HG03558 (cell line): Measurements from ENCODE around the gene ZXDC.

Source experiments
- ATAC-seq: cut with Tn5 transposase; IDR thresholded peaks from one replicate; pipeline ENCODE4 v1.9.1; 2021; ENCODE audit warnings: moderate number of reproducible peaks; ENCODE audit not compliant: unreplicated experiment; ENCODE audit errors: extremely low read depth

ZXDC gene

DNA sequence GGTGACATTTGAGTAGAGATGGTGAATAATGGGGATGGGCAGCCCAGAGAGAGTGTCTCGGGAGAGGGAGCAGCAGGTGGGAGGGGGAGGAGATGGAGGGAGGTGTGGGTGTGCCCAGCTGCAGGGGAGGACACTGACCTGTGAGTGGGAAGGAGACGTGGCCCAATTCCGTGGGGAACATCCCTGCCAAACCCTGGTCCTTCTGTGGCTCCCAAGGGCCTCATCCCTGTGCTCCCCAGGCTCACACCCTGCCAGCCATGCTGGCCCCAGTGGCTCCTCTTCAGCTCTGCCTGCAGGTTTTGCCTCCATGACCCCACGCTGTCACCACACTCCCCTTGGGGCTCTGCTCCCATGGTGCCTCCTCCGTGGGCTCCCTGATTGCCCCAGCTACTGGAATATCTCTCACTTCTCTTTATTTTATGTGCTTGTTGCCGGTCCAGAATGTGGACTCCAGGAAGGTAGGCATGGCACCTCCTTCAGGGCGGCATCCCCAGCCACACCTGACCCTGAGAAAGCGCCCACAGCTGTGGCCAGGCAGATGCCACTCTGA, 74.0 kb downstream of the ZXDC start:
- no peak for ATAC-seq

GRCh38 chr3:126399756-126400155, 75.9 kb downstream of the ZXDC start:
- no peak for ATAC-seq

DNA sequence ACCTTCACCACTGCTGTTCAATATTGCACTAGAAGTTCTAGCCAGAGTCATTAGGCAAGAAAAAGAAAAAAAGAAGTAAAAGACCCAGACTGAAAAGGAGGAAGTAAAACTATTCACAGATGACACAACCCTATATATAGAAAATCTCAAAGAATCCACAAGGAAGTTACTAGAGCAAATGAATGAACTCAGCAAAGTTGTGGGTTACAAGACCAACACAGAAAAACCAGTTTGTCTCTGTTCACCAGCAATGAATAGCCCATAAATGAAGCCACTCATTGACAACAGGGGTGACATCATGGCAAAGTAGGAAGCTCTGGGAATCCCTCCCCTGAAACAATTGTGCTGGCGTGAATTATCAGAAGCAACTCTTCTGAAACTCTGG, 76.3 kb downstream of the ZXDC start:
- ATAC-seq = no peak

- no peak for ATAC-seq
Observed at GRCh38 chr3:126398423-126399350, 77.0 kb downstream of the ZXDC start.

GRCh38 chr3:126397610-126398422, 77.9 kb downstream of the ZXDC start:
- ATAC-seq = no peak

DNA sequence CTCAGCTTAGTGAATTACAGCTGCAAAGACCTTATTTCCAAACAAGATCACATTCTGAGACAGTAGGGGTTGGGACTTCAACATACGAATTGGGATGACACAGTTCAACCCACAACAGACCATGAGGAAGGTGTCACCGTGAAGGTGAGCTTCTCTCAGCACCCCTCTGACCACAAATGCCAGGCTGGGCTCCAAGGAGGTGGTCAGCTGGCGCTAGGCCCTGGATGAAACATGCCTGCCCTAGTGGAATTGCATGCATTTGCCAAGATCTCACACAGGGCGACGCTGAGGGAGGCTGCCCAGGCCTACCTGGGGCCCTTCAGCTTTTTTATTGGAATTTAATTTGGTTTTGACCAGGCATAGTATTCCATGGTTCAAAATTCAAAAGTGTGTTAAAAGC, 79.2 kb downstream of the ZXDC start:
- no peak for ATAC-seq

GRCh38 chr3:126395846-126396513, 79.7 kb downstream of the ZXDC start:
- ATAC-seq = no peak

DNA sequence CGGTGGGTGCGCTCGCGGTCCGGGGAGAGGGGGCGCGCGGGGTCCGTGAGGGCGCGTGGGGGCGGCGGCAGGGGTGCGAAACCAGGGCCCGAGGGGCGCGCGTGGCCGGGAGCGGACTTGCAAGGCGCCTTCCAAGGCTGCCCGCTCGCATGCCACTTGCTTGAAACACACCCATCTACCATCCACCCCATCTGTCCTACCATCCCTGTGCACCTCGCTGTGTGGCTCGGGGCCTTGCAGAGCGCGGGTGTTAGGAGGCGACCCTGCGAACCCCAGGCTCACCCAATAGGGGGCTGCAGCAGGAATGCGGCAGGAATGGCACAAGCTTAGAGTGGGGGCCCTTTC, 80.7 kb downstream of the ZXDC start:
- no peak for ATAC-seq

GRCh38 chr3:126394179-126394976, 81.3 kb downstream of the ZXDC start, which contains the start of gene CFAP100:
Gene CFAP100 (plus strand): TSS chr3:126394909. CDS start chr3:126396001, 1,092 bp downstream.
- ATAC-seq = no peak

DNA sequence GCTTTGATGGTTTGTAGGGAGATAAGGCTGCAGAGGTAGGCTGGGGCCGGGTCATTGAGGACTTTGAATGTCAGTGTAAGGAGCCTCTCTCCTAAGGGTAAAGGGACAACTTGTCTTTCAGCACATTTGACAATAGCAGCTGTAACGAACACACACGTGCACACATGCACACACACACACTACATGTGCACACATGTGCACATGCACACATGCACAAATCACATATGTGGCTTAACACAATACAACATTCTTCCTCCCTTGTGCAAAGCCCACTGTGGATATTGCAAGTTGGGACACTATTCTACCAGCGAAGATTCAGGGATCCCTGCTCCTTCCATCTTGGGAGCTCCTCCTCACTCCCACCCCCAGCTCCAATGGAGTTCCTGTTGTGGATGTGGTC, 82.1 kb downstream of the ZXDC start:
- no peak for ATAC-seq

- ATAC-seq = no peak
Observed at GRCh38 chr3:126392246-126392645, 83.4 kb downstream of the ZXDC start.

DNA sequence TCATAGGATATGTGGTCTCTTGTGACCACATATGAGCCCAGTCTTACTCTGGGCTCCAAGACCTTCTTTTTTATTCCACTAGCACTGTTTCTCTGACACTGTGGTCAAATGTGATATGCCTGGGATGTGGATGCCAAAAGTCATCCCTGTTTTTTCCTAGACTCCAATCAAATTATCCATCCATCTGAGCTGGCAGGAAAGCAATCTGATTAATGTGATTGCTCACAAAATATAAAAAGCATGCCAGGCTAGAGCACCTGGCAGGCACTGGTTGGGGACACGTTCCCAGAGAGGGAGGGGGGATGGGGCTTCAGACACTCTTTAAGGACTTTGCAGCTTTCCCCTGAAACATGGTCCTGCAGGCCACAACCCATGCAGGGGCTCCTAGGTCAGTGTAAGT, 84.1 kb downstream of the ZXDC start:
- no peak for ATAC-seq

GRCh38 chr3:126390751-126391150, 84.9 kb downstream of the ZXDC start:
- ATAC-seq = no peak

DNA sequence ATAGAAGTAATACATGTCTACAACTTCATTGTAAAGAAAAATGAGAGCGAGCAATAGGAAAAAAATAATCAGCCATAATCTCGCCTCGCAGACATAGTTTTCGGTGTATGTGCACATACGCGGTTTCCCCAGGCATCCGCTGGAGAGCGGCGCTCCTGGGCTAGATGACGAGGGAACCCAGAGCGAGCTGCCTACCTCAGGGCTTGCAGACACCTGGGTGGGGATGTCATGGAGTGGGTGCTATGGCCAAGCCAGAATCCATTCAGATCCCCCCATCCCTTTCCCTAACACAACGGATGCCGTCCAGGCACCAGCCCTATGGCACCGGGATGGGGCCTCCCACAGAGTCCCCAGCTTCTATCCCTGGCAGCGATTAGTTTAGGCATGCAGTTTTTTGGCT, 85.5 kb downstream of the ZXDC start:
- no peak for ATAC-seq

GRCh38 chr3:126389794-126390146, 85.9 kb downstream of the ZXDC start:
- no peak for ATAC-seq

- ATAC-seq = no peak
Observed at GRCh38 chr3:126389112-126389793, 86.4 kb downstream of the ZXDC start.
